IPS-20b (cell line): ENCODE results near the gene ARHGAP11A.

ENCODE experiments used
- H3K27ac ChIP-seq: one replicate; pipeline ENCODE4 v1.5.1; 2013; ENCODE audit warnings: low read length
- H3K27me3 ChIP-seq: 2 replicates; pipeline ENCODE4 v1.6.1; 2013; ENCODE audit warnings: mild to moderate bottlenecking, low read length, inconsistent platforms; ENCODE audit not compliant: insufficient read depth
- H3K36me3 ChIP-seq: 2 replicates; pipeline ENCODE4 v1.6.1; 2013; ENCODE audit warnings: low read depth, mild to moderate bottlenecking, inconsistent platforms, low read length, moderate library complexity; ENCODE audit not compliant: insufficient read depth
- H3K4me1 ChIP-seq: 2 replicates; pipeline ENCODE4 v1.6.1; 2013; ENCODE audit warnings: mild to moderate bottlenecking, control low read depth, inconsistent platforms, low read length, moderate library complexity; ENCODE audit not compliant: insufficient read depth
- H3K4me3 ChIP-seq: 2 replicates; pipeline ENCODE4 v1.5.1; 2013; ENCODE audit warnings: mild to moderate bottlenecking, low read length, inconsistent platforms
- H3K9ac ChIP-seq: 2 replicates; pipeline ENCODE4 v1.6.1; 2013; ENCODE audit warnings: low read depth, mild to moderate bottlenecking, inconsistent platforms, low read length, moderate library complexity
- H3K9me3 ChIP-seq: 2 replicates; pipeline ENCODE4 v1.6.1; 2013; ENCODE audit warnings: mild to moderate bottlenecking, low read depth, low read length, inconsistent platforms; ENCODE audit not compliant: insufficient read depth

Gene ARHGAP11A

GRCh38 chr15:32657941-32658340 lies 42.6 kb downstream of the ARHGAP11A start:
- H3K9ac ChIP-seq, result no peak overlapping the region
- peaks cover 12% of the 10 kb centered on the region; the same call in 1 of the 2 replicates for H3K4me1 ChIP-seq
- no peaks in the 10 kb centered on the region for H3K27me3 ChIP-seq
- H3K27ac ChIP-seq, result no peak overlapping the region
- no peaks in the 10 kb centered on the region for H3K9me3 ChIP-seq
- H3K36me3 ChIP-seq, result no peaks in the 10 kb centered on the region
- H3K4me3 ChIP-seq, result no peak overlapping the region

GRCh38 chr15:32659340-32660155 lies 44.2 kb downstream of the ARHGAP11A start:
- H3K4me3 ChIP-seq, result no peak overlapping the region
- no peak overlapping the region for H3K9ac ChIP-seq
- H3K27me3 ChIP-seq, result no peaks in the 10 kb centered on the region
- H3K4me1 ChIP-seq, result peaks cover 2% of the 10 kb centered on the region; the same call in 1 of the 2 replicates
- H3K9me3 ChIP-seq, result no peaks in the 10 kb centered on the region
- H3K27ac ChIP-seq, result no peak overlapping the region
- no peaks in the 10 kb centered on the region for H3K36me3 ChIP-seq

GRCh38 chr15:32663671-32664070 lies 48.4 kb downstream of the ARHGAP11A start:
- Histone ChIP-seq H3K27me3 (no peaks in the 10 kb centered on the region), H3K27ac (no peak overlapping the region), H3K9me3 (no peaks in the 10 kb centered on the region), H3K9ac (no peak overlapping the region), H3K4me3 (no peak overlapping the region), H3K36me3 (no peaks in the 10 kb centered on the region), H3K4me1 (peaks cover 5% of the 10 kb centered on the region; the same call in 1 of the 2 replicates)

- Histone ChIP-seq H3K9ac (no peak overlapping the region), H3K36me3 (no peaks in the 10 kb centered on the region), H3K27me3 (no peaks in the 10 kb centered on the region), H3K4me3 (no peak overlapping the region), H3K27ac (no peak overlapping the region), H3K4me1 (peaks cover 14% of the 10 kb centered on the region), H3K9me3 (no peaks in the 10 kb centered on the region)
These were observed 49.5 kb downstream of the ARHGAP11A start for GRCh38 chr15:32664796-32665195.

- Histone ChIP-seq H3K27ac (no peak overlapping the region), H3K4me3 (no peak overlapping the region), H3K36me3 (no peaks in the 10 kb centered on the region), H3K9me3 (no peaks in the 10 kb centered on the region), H3K9ac (no peak overlapping the region), H3K27me3 (no peaks in the 10 kb centered on the region), H3K4me1 (peaks cover 26% of the 10 kb centered on the region)
These were observed 52.0 kb downstream of the ARHGAP11A start for GRCh38 chr15:32667321-32667720.

GRCh38 chr15:32668942-32669341 lies 53.6 kb downstream of the ARHGAP11A start:
- Histone ChIP-seq H3K9me3 (no peaks in the 10 kb centered on the region), H3K27me3 (no peaks in the 10 kb centered on the region), H3K4me3 (no peak overlapping the region), H3K36me3 (no peaks in the 10 kb centered on the region), H3K27ac (no peak overlapping the region), H3K9ac (no peak overlapping the region), H3K4me1 (peaks cover 26% of the 10 kb centered on the region)

- H3K9ac ChIP-seq, result peak overlapping the region; percentile 18; the same call in 1 of the 2 replicates
- H3K27me3 ChIP-seq, result no peaks in the 10 kb centered on the region
- H3K36me3 ChIP-seq, result no peaks in the 10 kb centered on the region
- H3K27ac ChIP-seq, result no peak overlapping the region
- H3K9me3 ChIP-seq, result no peaks in the 10 kb centered on the region
- H3K4me3 ChIP-seq, result no peak overlapping the region
- peaks cover 26% of the 10 kb centered on the region for H3K4me1 ChIP-seq
These were observed 54.8 kb downstream of the ARHGAP11A start for GRCh38 chr15:32669896-32670611.

GRCh38 chr15:32670623-32671022 lies 55.3 kb downstream of the ARHGAP11A start:
- Histone ChIP-seq H3K9ac (no peak overlapping the region), H3K36me3 (no peaks in the 10 kb centered on the region), H3K27ac (no peak overlapping the region)

GRCh38 chr15:32671339-32672325 lies 56.3 kb downstream of the ARHGAP11A start:
- no peaks in the 10 kb centered on the region for H3K27me3 ChIP-seq
- no peaks in the 10 kb centered on the region for H3K36me3 ChIP-seq
- H3K9ac ChIP-seq, result no peak overlapping the region
- H3K4me1 ChIP-seq, result peaks cover 26% of the 10 kb centered on the region
- no peak overlapping the region for H3K27ac ChIP-seq
- no peaks in the 10 kb centered on the region for H3K9me3 ChIP-seq
- H3K4me3 ChIP-seq, result no peak overlapping the region

More at GRCh38 chr15:32670623-32671022, 55.3 kb downstream of the ARHGAP11A start:
- Histone ChIP-seq H3K27me3 (no peaks in the 10 kb centered on the region), H3K4me3 (no peak overlapping the region), H3K4me1 (peaks cover 26% of the 10 kb centered on the region), H3K9me3 (no peaks in the 10 kb centered on the region)

GRCh38 chr15:32674681-32675080 lies 59.4 kb downstream of the ARHGAP11A start:
- peaks cover 20% of the 10 kb centered on the region; the same call in 1 of the 2 replicates for H3K4me1 ChIP-seq
- H3K27ac ChIP-seq, result no peak overlapping the region
- no peaks in the 10 kb centered on the region for H3K36me3 ChIP-seq

GRCh38 chr15:32675466-32675865 lies 60.2 kb downstream of the ARHGAP11A start:
- H3K27me3 ChIP-seq, result no peaks in the 10 kb centered on the region
- H3K36me3 ChIP-seq, result no peaks in the 10 kb centered on the region
- peaks cover 13% of the 10 kb centered on the region; the same call in 1 of the 2 replicates for H3K4me1 ChIP-seq
- H3K9me3 ChIP-seq, result no peaks in the 10 kb centered on the region
- H3K9ac ChIP-seq, result no peak overlapping the region
- no peak overlapping the region for H3K4me3 ChIP-seq
- no peak overlapping the region for H3K27ac ChIP-seq

More at GRCh38 chr15:32674681-32675080, 59.4 kb downstream of the ARHGAP11A start:
- H3K9me3 ChIP-seq, result no peaks in the 10 kb centered on the region
- H3K27me3 ChIP-seq, result no peaks in the 10 kb centered on the region
- no peak overlapping the region for H3K4me3 ChIP-seq
- H3K9ac ChIP-seq, result no peak overlapping the region
